CD4-positive, alpha-beta T cell treated with Interleukin-1 beta for 1 hour (primary cell): Measurements from ENCODE around the gene MGP.

Source experiments
- DNase-seq, 2 donors: peaks; one replicate each; pipeline ENCODE4 v3.0.0-alpha.2; 2020 to 2022

Gene MGP

GRCh38 chr12:14854586-14855183 lies 31.0 kb downstream of the MGP start:
- no peak for DNase-seq

- no peak for DNase-seq
Measured at GRCh38 chr12:14853961-14854360, 31.7 kb downstream of the MGP start.

GRCh38 chr12:14852880-14853279 lies 32.8 kb downstream of the MGP start:
- no peak for DNase-seq

GRCh38 chr12:14850929-14851663 lies 34.6 kb downstream of the MGP start:
- DNase-seq, result no peak

- no peak for DNase-seq
Measured at GRCh38 chr12:14849661-14850060, 36.0 kb downstream of the MGP start.

- DNase-seq, result no peak
Measured at GRCh38 chr12:14846876-14847580, 38.6 kb downstream of the MGP start.

- DNase-seq, result no peak
Measured at GRCh38 chr12:14846042-14846587, 39.5 kb downstream of the MGP start.

- peak; percentile 42 to 67 for DNase-seq
Measured at GRCh38 chr12:14845350-14845750, 40.3 kb downstream of the MGP start.

- DNase-seq, result no peak
Measured at GRCh38 chr12:14844401-14844800, 41.3 kb downstream of the MGP start.

- DNase-seq, result no peak
Measured at GRCh38 chr12:14843425-14843887, 42.2 kb downstream of the MGP start, which contains the start of gene ART4. TSS of gene ART4 (minus strand) at chr12:14843526. CDS start at chr12:14843113, 413 bp downstream.

GRCh38 chr12:14842315-14842714 lies 43.3 kb downstream of the MGP start:
- no peak for DNase-seq

- no peak for DNase-seq
Measured at GRCh38 chr12:14841761-14842160, 43.9 kb downstream of the MGP start.

GRCh38 chr12:14840616-14841015 lies 45.0 kb downstream of the MGP start:
- DNase-seq, result no peak

GRCh38 chr12:14839262-14839661 lies 46.4 kb downstream of the MGP start:
- DNase-seq, result no peak

- DNase-seq, result no peak
Measured at GRCh38 chr12:14836336-14837210, 49.1 kb downstream of the MGP start.

GRCh38 chr12:14834509-14834908 lies 51.1 kb downstream of the MGP start:
- no peak for DNase-seq

- no peak for DNase-seq
Measured at GRCh38 chr12:14833952-14834351, 51.7 kb downstream of the MGP start.

GRCh38 chr12:14833336-14833735 lies 52.3 kb downstream of the MGP start:
- DNase-seq, result no peak
